WTC11 (cell line): Measurements from ENCODE around the gene ADAMTS12. TPM values are rescaled to one million over a fixed set of nuclear protein-coding genes. Genes with fewer than 3 reads are reported as not detected.

Source experiments
- ATAC-seq: fragments of 200-7000 bp; cut with Tn5 transposase; 2 replicates; pipeline ENCODE4 v1.10.0; 2021; ENCODE audit warnings: mild to moderate bottlenecking, moderate library complexity
- CTCF ChIA-PET: fragments of 300-600 bp; sonication (Branson Sonifier 250); formaldehyde crosslinking; loops from one replicate; lab custom pipeline; 2021; ENCODE audit warnings: antibody characterized with exemption; lab: Charles Lee
- POLR2A ChIA-PET: fragments of 350-600 bp; sonication (Branson Sonifier 250); formaldehyde crosslinking; loops from one replicate; lab custom pipeline; 2021; ENCODE audit warnings: antibody characterized with exemption; lab: Charles Lee
- DNase-seq: peaks from one replicate; pipeline ENCODE4 v3.0.0; 2021; ENCODE audit warnings: low spot score
- H3K27ac Mint-ChIP-seq: 2 replicates; pipeline ENCODE4 v1.8.0; 2021; ENCODE audit warnings: mixed read lengths
- H3K27me3 Mint-ChIP-seq: 2 replicates; pipeline ENCODE4 v1.8.0; 2021; ENCODE audit warnings: low read depth, mild to moderate bottlenecking, moderate library complexity, mixed read lengths
- H3K36me3 Mint-ChIP-seq: 2 replicates; pipeline ENCODE4 v1.8.0; 2021; ENCODE audit warnings: mixed read lengths
- H3K4me1 Mint-ChIP-seq: 2 replicates; pipeline ENCODE4 v1.8.0; 2022; ENCODE audit warnings: mixed read lengths
- H3K4me3 Mint-ChIP-seq: 2 replicates; pipeline ENCODE4 v1.8.0; 2021; ENCODE audit warnings: mild to moderate bottlenecking, moderate library complexity, mixed read lengths
- H3K9me3 Mint-ChIP-seq: 2 replicates; pipeline ENCODE4 v1.8.0; 2021; ENCODE audit warnings: mixed read lengths
- CDX4 ChIP-seq: fragments of 250-450 bp; sonication (Bioruptor Pico); IDR thresholded peaks from 2 replicates; pipeline ENCODE4 v1.9.0; 2021; ENCODE audit warnings: moderate library complexity, mild to moderate bottlenecking, inconsistent platforms, borderline replicate concordance
- CREB1 ChIP-seq: sonication (generic); formaldehyde crosslinking; IDR thresholded peaks from 2 replicates; pipeline ENCODE4 v1.8.0; 2023; ENCODE audit warnings: mild to moderate bottlenecking, missing genetic modification reagents
- FOXP1 ChIP-seq: sonication (generic); formaldehyde crosslinking; IDR thresholded peaks from 2 replicates; pipeline ENCODE4 v1.8.0; 2022; ENCODE audit warnings: missing genetic modification reagents, mild to moderate bottlenecking, moderate library complexity, borderline replicate concordance
- GRHL2 ChIP-seq: fragments of 250-450 bp; sonication (Bioruptor Pico); IDR thresholded peaks from 2 replicates; pipeline ENCODE4 v1.8.0; 2022; ENCODE audit warnings: mild to moderate bottlenecking, moderate library complexity; ENCODE audit not compliant: insufficient replicate concordance, severe bottlenecking
- HMGA2 ChIP-seq: fragments of 250-450 bp; sonication (Bioruptor Pico); IDR thresholded peaks from 2 replicates; pipeline ENCODE4 v1.4.0; 2021; ENCODE audit warnings: mild to moderate bottlenecking, moderate library complexity
- HMGXB4 ChIP-seq: sonication (generic); formaldehyde crosslinking; IDR thresholded peaks from 2 replicates; pipeline ENCODE4 v1.8.1; 2023; ENCODE audit warnings: mild to moderate bottlenecking, moderate library complexity, missing genetic modification reagents
- IRF1 ChIP-seq: sonication (generic); formaldehyde crosslinking; IDR thresholded peaks from 2 replicates; pipeline ENCODE4 v1.8.0; 2023; ENCODE audit warnings: missing genetic modification reagents
- MAX ChIP-seq: sonication (generic); formaldehyde crosslinking; IDR thresholded peaks from 2 replicates; pipeline ENCODE4 v1.8.0; 2022; ENCODE audit warnings: mild to moderate bottlenecking, missing genetic modification reagents
- MYBL2 ChIP-seq: sonication (generic); formaldehyde crosslinking; IDR thresholded peaks from 2 replicates; pipeline ENCODE4 v1.8.1; 2023; ENCODE audit warnings: mild to moderate bottlenecking, moderate library complexity, missing genetic modification reagents
- NFYB ChIP-seq: sonication (generic); formaldehyde crosslinking; conservative IDR thresholded peaks from 2 replicates; pipeline ENCODE4 v1.8.0; 2022; ENCODE audit warnings: low read depth, missing genetic modification reagents
- PRDM15 ChIP-seq: sonication (generic); formaldehyde crosslinking; IDR thresholded peaks from 2 replicates; pipeline ENCODE4 v1.8.0; 2022; ENCODE audit warnings: missing genetic modification reagents
- PREB ChIP-seq: sonication (generic); formaldehyde crosslinking; IDR thresholded peaks from 2 replicates; pipeline ENCODE4 v1.8.1; 2022; ENCODE audit warnings: mild to moderate bottlenecking, missing genetic modification reagents, moderate library complexity, borderline replicate concordance
- SMAD3 ChIP-seq: sonication (generic); formaldehyde crosslinking; IDR thresholded peaks from 2 replicates; pipeline ENCODE4 v1.8.0; 2022; ENCODE audit warnings: missing genetic modification reagents, mild to moderate bottlenecking, borderline replicate concordance
- TP53 ChIP-seq: sonication (generic); formaldehyde crosslinking; IDR thresholded peaks from 2 replicates; pipeline ENCODE4 v1.8.1; 2023; ENCODE audit warnings: mild to moderate bottlenecking, missing genetic modification reagents
- ZMAT4 ChIP-seq: fragments of 250-450 bp; sonication (Bioruptor Pico); IDR thresholded peaks from 2 replicates; pipeline ENCODE4 v1.9.0; 2021; ENCODE audit warnings: mild to moderate bottlenecking
- ZNF512 ChIP-seq: sonication (generic); formaldehyde crosslinking; IDR thresholded peaks from 2 replicates; pipeline ENCODE4 v1.8.1; 2022; ENCODE audit warnings: missing genetic modification reagents, borderline replicate concordance
- total RNA-seq: library from RNA; stranded (reverse); gene quantifications from 3 replicates; pipeline ENCODE4 v1.2.3, GENCODE V29; 2021

Gene ADAMTS12
- total RNA-seq, 1 experiment from 2014 or later: 13.5 TPM

GRCh38 chr5:33734537-33734936 lies 157.3 kb downstream of the ADAMTS12 start:
- Mint-ChIP-seq H3K9me3 (no peaks in the 10 kb centered on the region), H3K27me3 (no peaks in the 10 kb centered on the region), H3K36me3 (no peaks in the 10 kb centered on the region), H3K4me3 (no peak overlapping the region), H3K4me1 (peaks cover 32% of the 10 kb centered on the region), H3K27ac (peak overlapping the region; percentile 73; the same call in 1 of the 2 replicates)
- no peak for TF ChIP-seq SMAD3 (CRISPR knock-in tag)
- no peak for TF ChIP-seq CDX4 (CRISPR knock-in tag)
- no peak for TF ChIP-seq PRDM15 (CRISPR knock-in tag)
- no peak for TF ChIP-seq MYBL2 (CRISPR knock-in tag)
- no peak for TF ChIP-seq HMGXB4 (CRISPR knock-in tag)
- TF ChIP-seq MAX: no peak
- no peak for TF ChIP-seq IRF1 (CRISPR knock-in tag)
- no peak for TF ChIP-seq TP53 (CRISPR knock-in tag)
- TF ChIP-seq CREB1: no peak
- TF ChIP-seq ZNF512: no peak
- no peak for TF ChIP-seq PREB (CRISPR knock-in tag)
- TF ChIP-seq FOXP1 (CRISPR knock-in tag): no peak
- TF ChIP-seq GRHL2 (CRISPR knock-in tag): no peak
- no peak for TF ChIP-seq NFYB (CRISPR knock-in tag)
- ATAC-seq: peak; percentile 84
- peak; percentile 31 for DNase-seq
- POLR2A ChIA-PET: interaction anchor here (0.6 kb wide), 1 partner anchor 1786 kb away, joined by 3 read pairs; no protein-coding TSS in a partner anchor
- CTCF ChIA-PET: interaction anchor here (0.9 to 1.8 kb wide), 4 partner anchors 146 to 235 kb away, joined by 3 to 9 read pairs (median 4); partner anchors contain the start of gene ADAMTS12

- ChIA-PET POLR2A (interaction anchor here (0.6 kb wide), 1 partner anchor 30 kb away, joined by 3 read pairs; no protein-coding TSS in a partner anchor), CTCF (no interaction called here)
- TF ChIP-seq ZMAT4 (CRISPR knock-in tag) (no peak), HMGA2 (CRISPR knock-in tag) (0 out of 2 replicates have a peak, but pooled peaks have one; percentile 1)
- Mint-ChIP-seq H3K36me3 (no peaks in the 10 kb centered on the region), H3K4me3 (no peak overlapping the region), H3K27ac (no peak overlapping the region), H3K4me1 (peaks cover 27% of the 10 kb centered on the region), H3K27me3 (no peaks in the 10 kb centered on the region), H3K9me3 (no peaks in the 10 kb centered on the region)
- ATAC-seq: no peak
- no peak for DNase-seq
Measured at GRCh38 chr5:33733225-33733624, 158.6 kb downstream of the ADAMTS12 start.
